ENCODE measurements around the gene MMP14. TPM values are rescaled to one million over a fixed set of nuclear protein-coding genes. Genes with fewer than 3 reads are reported as not detected.
"Not testable (repeated sequence)": the region's sequence is repeated elsewhere in the genome, so short reads cannot be mapped to it uniquely, and the experiment has no call there.

MMP14 gene
- total RNA-seq, 3 donors from 2014 or later (not counting 1 experiment from before 2014, with no cell fraction given), result 1.2 to 1.7 (median 1.4) TPM

- no peak for DNase-seq
- no peak overlapping the region for H3K4me3 Mint-ChIP-seq
- Histone ChIP-seq H3K27me3 (ENCODE audit: control insufficient read depth, insufficient read depth, low read length) (peaks cover 43% of the 10 kb centered on the region), H3K9me3 (ENCODE audit: control insufficient read depth, insufficient read depth, low read length) (no peaks in the 10 kb centered on the region), H3K36me3 (ENCODE audit: control insufficient read depth, insufficient read depth, low read length) (no peaks in the 10 kb centered on the region), H3K4me3 (ENCODE audit: low read length) (no peak overlapping the region), H3K4me1 (ENCODE audit: control insufficient read depth, insufficient read depth, low read length) (peaks cover 25% of the 10 kb centered on the region), H3K27ac (ENCODE audit: low read length) (no peak overlapping the region)
- H3K36me3 Mint-ChIP-seq, result no peaks in the 10 kb centered on the region
- intact Hi-C loops (cut with micrococcal nuclease), result loop anchor here (10.0 kb wide), 2 partner anchors 382 to 542 kb away; no protein-coding TSS in a partner anchor
- ATAC-seq, result no peak
- TF ChIP-seq, protein P1, sequence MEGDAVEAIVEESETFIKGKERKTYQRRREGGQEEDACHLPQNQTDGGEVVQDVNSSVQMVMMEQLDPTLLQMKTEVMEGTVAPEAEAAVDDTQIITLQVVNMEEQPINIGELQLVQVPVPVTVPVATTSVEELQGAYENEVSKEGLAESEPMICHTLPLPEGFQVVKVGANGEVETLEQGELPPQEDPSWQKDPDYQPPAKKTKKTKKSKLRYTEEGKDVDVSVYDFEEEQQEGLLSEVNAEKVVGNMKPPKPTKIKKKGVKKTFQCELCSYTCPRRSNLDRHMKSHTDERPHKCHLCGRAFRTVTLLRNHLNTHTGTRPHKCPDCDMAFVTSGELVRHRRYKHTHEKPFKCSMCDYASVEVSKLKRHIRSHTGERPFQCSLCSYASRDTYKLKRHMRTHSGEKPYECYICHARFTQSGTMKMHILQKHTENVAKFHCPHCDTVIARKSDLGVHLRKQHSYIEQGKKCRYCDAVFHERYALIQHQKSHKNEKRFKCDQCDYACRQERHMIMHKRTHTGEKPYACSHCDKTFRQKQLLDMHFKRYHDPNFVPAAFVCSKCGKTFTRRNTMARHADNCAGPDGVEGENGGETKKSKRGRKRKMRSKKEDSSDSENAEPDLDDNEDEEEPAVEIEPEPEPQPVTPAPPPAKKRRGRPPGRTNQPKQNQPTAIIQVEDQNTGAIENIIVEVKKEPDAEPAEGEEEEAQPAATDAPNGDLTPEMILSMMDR (IDR thresholded peaks at IDR 0.05), result no peak
- H3K9me3 Mint-ChIP-seq, result no peaks in the 10 kb centered on the region
- H3K4me1 Mint-ChIP-seq, result peaks cover 11 to 16% of the 10 kb centered on the region in 2 donors
- WGBS (ENCODE audit: insufficient coverage), result 95% methylated on average over 3 of the region's 5 CpGs
- peaks cover 17 to 26% of the 10 kb centered on the region in 2 donors for H3K27me3 Mint-ChIP-seq (ENCODE audit: low read depth in 2 of 2)
- no peak overlapping the region for H3K27ac Mint-ChIP-seq
These were observed 20.0 kb downstream of the MMP14 start for GRCh38 chr14:22856428-22856827.

GRCh38 chr14:22860377-22860776, 24.0 kb downstream of the MMP14 start:
- H3K4me3 ChIP-seq (ENCODE audit: low read length); intact Hi-C loops (cut with micrococcal nuclease); H3K9me3 ChIP-seq (ENCODE audit: control insufficient read depth, insufficient read depth, low read length); H3K4me3 Mint-ChIP-seq; H3K9me3 Mint-ChIP-seq; H3K36me3 ChIP-seq (ENCODE audit: control insufficient read depth, insufficient read depth, low read length); H3K27ac ChIP-seq (ENCODE audit: low read length); ATAC-seq; DNase-seq; H3K27ac Mint-ChIP-seq; H3K36me3 Mint-ChIP-seq: not testable (repeated sequence)
- WGBS (ENCODE audit: insufficient coverage), result 76% methylated on average over 3 of the region's 3 CpGs
- peaks cover 32 to 39% of the 10 kb centered on the region in 2 donors for H3K27me3 Mint-ChIP-seq (ENCODE audit: low read depth in 2 of 2)
- peaks cover 38% of the 10 kb centered on the region for H3K27me3 ChIP-seq (ENCODE audit: control insufficient read depth, insufficient read depth, low read length)
- H3K4me1 Mint-ChIP-seq, result peaks cover 8 to 11% of the 10 kb centered on the region in 2 donors
- peaks cover 11% of the 10 kb centered on the region for H3K4me1 ChIP-seq (ENCODE audit: control insufficient read depth, insufficient read depth, low read length)

GRCh38 chr14:22861651-22862050, 25.3 kb downstream of the MMP14 start:
- Mint-ChIP-seq H3K4me1 (peaks cover 8 to 11% of the 10 kb centered on the region in 2 donors), H3K27ac (no peak overlapping the region), H3K27me3 (ENCODE audit: low read depth in 2 of 2) (peaks cover 22 to 31% of the 10 kb centered on the region in 2 donors), H3K36me3 (no peaks in the 10 kb centered on the region), H3K4me3 (no peak overlapping the region), H3K9me3 (no peaks in the 10 kb centered on the region)
- intact Hi-C loops (cut with micrococcal nuclease), result no loop called here
- ATAC-seq, result no peak
- Histone ChIP-seq H3K27ac (ENCODE audit: low read length) (no peak overlapping the region), H3K27me3 (ENCODE audit: control insufficient read depth, insufficient read depth, low read length) (peaks cover 28% of the 10 kb centered on the region), H3K4me3 (ENCODE audit: low read length) (no peak overlapping the region), H3K36me3 (ENCODE audit: control insufficient read depth, insufficient read depth, low read length) (no peaks in the 10 kb centered on the region), H3K9me3 (ENCODE audit: control insufficient read depth, insufficient read depth, low read length) (no peaks in the 10 kb centered on the region), H3K4me1 (ENCODE audit: control insufficient read depth, insufficient read depth, low read length) (peaks cover 11% of the 10 kb centered on the region)
- DNase-seq, result no peak
- TF ChIP-seq, protein P1 (IDR thresholded peaks at IDR 0.05), result no peak

DNA sequence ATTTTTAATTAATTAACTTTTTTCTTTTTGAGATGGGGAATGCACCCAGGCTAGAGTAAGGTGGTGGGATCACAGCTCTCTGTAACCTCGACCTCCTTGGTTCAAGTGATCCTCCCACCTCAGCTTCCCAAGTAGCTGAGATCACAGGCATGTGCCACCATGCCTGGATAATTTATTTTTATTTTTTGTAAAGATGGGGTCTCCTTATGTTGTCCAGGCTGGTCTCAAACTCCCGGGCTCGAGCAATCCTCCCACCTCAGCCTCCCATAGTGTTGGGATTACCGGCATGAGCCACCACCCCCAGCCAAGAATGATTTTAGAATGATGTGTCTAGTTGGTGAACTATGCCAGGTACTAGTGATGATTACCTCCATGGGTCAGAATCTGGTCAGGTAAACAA, 28.6 kb downstream of the MMP14 start:
- no peaks in the 10 kb centered on the region for H3K36me3 ChIP-seq (ENCODE audit: control insufficient read depth, insufficient read depth, low read length)
- no peak overlapping the region for H3K4me3 ChIP-seq (ENCODE audit: low read length)
- Mint-ChIP-seq H3K4me3 (no peak overlapping the region), H3K27ac (no peak overlapping the region), H3K36me3 (no peaks in the 10 kb centered on the region), H3K9me3 (no peaks in the 10 kb centered on the region), H3K4me1 (no peaks in the 10 kb centered on the region), H3K27me3 (ENCODE audit: low read depth in 2 of 2) (peaks cover 22 to 27% of the 10 kb centered on the region in 2 donors)
- H3K9me3 ChIP-seq (ENCODE audit: control insufficient read depth, insufficient read depth, low read length), result no peaks in the 10 kb centered on the region
- TF ChIP-seq, protein P1 (IDR thresholded peaks at IDR 0.05), result no peak
- H3K4me1 ChIP-seq (ENCODE audit: control insufficient read depth, insufficient read depth, low read length), result peaks cover under 1% of the 10 kb centered on the region
- no CpG with 5 or more reads among the region's 4 CpGs for WGBS (ENCODE audit: insufficient coverage)
- ATAC-seq (no peak), DNase-seq (no peak)
- H3K27me3 ChIP-seq (ENCODE audit: control insufficient read depth, insufficient read depth, low read length), result peaks cover 11% of the 10 kb centered on the region
- intact Hi-C loops (cut with micrococcal nuclease), result no loop called here
- no peak overlapping the region for H3K27ac ChIP-seq (ENCODE audit: low read length)

Measured in natural killer cell (primary cell).